Tibial nerve (tissue), 4 donors: ENCODE measurements around the gene DAPK2. TPM values are rescaled to one million over a fixed set of nuclear protein-coding genes. Genes with fewer than 3 reads are reported as not detected.

Experiments used
- DNase-seq, 2 donors: peaks; one replicate each; pipeline ENCODE4 v3.0.0-alpha.2; 2019; ENCODE audit warnings: low spot score in 2 of 2
- H3K27ac ChIP-seq, 4 donors: fragments of 200-600 bp; sonication (generic) in 3 of 4; one replicate each; pipeline ENCODE4 v1.5.1; 2017 to 2019; ENCODE audit warnings: mild to moderate bottlenecking in 1 of 4
- H3K27me3 ChIP-seq, 2 donors: fragments of 200-600 bp; sonication (generic) in 1 of 2; one replicate each; pipeline versions ENCODE4 v1.5.1 to v1.6.0; 2017 to 2019
- H3K36me3 ChIP-seq, 3 donors: fragments of 200-600 bp; sonication (generic); one replicate each; pipeline ENCODE4 v1.5.1; 2018 to 2019
- H3K4me1 ChIP-seq, 4 donors: fragments of 200-600 bp; sonication (generic) in 3 of 4; one replicate each; pipeline ENCODE4 v1.5.1; 2017 to 2019
- H3K4me3 ChIP-seq, 4 donors: fragments of 200-600 bp; sonication (generic) in 3 of 4; one replicate each; pipeline ENCODE4 v1.5.1; 2017 to 2019; ENCODE audit warnings: mild to moderate bottlenecking in 1 of 4, moderate library complexity in 1 of 4
- H3K9me3 ChIP-seq, 4 donors: fragments of 200-600 bp; sonication (generic) in 3 of 4; one replicate each; pipeline ENCODE4 v1.5.1; 2017 to 2019
- EP300 ChIP-seq, 2 donors: sonication (generic); formaldehyde crosslinking; IDR thresholded peaks; one replicate each; pipeline ENCODE4 v1.6.1; 2017; ENCODE audit warnings: antibody characterized with exemption in 2 of 2, mild to moderate bottlenecking in 1 of 2
- POLR2A ChIP-seq, 2 donors: fragments of 450-650 bp; IDR thresholded peaks; one replicate each; pipeline ENCODE4 v1.6.1; 2017; ENCODE audit warnings: antibody characterized with exemption in 2 of 2, mild to moderate bottlenecking in 2 of 2, moderate library complexity in 2 of 2
- WGBS, 2 donors: methylation state at CpG; one replicate each; pipeline ENCODE4 v1.1.5; 2018; 5-methylcytosine and 5-hydroxymethylcytosine counted together
- total RNA-seq, 4 donors: library from RNA; depleted of rRNA; stranded (reverse); fragments of >200 nt; gene quantifications; one replicate each; pipeline ENCODE4 v1.1.0, GENCODE V29; 2016
- TF ChIP-seq, protein P1 (sequence below), 5 experiments: fragments of 200-600 bp in 3 of 5; fragments of 450-650 bp in 2 of 5; sonication (generic) in 3 of 5; IDR thresholded peaks; one replicate each; pipeline ENCODE4 v1.5.1; 2016 to 2019; ENCODE audit warnings: antibody characterized with exemption in 5 of 5, mild to moderate bottlenecking in 3 of 5, moderate library complexity in 2 of 5

The DAPK2 gene
- total RNA-seq, 4 donors from 2014 or later: 28.9 to 75.9 (median 56.7) TPM

DNA sequence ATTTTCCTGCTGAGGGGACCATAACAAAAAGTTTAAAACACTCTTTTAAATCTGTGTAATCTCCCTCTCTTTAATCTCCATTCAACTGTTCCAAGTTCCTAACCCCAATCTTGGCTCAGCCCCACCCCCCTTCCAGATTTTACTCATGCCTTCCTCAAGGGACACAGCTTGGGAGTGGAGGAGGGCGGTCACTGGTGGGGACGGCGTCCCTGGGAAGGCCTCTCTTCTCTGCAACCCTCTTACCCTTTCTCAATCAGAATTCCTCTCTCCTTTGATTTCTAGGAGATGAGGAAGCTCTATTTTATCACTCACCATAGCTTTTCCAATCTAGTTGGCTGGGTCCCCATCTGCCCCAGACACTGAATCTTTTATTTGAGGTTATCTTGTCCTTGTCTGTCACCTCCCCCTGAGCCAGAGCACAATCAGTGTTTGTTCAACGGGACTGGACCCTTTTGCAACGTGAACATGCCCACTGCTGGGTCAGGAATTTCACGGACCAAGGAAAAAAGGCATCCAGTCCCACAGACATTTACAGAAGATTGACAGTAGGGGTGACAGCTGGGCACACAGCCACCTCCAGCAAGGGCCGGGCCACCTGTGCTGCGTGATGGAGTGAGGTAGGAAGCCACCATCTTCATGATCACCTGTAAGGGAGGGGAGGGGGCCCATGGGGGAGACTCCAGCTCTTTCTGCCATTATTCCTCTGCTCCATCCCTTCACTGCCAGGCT is 128.5 kb downstream of the DAPK2 start:
- no peak for DNase-seq
- no peak overlapping the region for H3K4me3 ChIP-seq
- 49 to 56% methylated on average over 8 of the region's 8 CpGs for WGBS, 2 donors
- H3K36me3 ChIP-seq: no peaks in the 10 kb centered on the region
- peaks cover 0 to 40% (median 4%) of the 10 kb centered on the region in 4 donors for H3K4me1 ChIP-seq
- TF ChIP-seq POLR2A (IDR thresholded peaks at IDR 0.05) (no peak), EP300 (IDR thresholded peaks at IDR 0.05) (no peak)
- H3K27ac ChIP-seq: no peak overlapping the region
- no peaks in the 10 kb centered on the region for H3K9me3 ChIP-seq
- no peaks in the 10 kb centered on the region for H3K27me3 ChIP-seq

DNA sequence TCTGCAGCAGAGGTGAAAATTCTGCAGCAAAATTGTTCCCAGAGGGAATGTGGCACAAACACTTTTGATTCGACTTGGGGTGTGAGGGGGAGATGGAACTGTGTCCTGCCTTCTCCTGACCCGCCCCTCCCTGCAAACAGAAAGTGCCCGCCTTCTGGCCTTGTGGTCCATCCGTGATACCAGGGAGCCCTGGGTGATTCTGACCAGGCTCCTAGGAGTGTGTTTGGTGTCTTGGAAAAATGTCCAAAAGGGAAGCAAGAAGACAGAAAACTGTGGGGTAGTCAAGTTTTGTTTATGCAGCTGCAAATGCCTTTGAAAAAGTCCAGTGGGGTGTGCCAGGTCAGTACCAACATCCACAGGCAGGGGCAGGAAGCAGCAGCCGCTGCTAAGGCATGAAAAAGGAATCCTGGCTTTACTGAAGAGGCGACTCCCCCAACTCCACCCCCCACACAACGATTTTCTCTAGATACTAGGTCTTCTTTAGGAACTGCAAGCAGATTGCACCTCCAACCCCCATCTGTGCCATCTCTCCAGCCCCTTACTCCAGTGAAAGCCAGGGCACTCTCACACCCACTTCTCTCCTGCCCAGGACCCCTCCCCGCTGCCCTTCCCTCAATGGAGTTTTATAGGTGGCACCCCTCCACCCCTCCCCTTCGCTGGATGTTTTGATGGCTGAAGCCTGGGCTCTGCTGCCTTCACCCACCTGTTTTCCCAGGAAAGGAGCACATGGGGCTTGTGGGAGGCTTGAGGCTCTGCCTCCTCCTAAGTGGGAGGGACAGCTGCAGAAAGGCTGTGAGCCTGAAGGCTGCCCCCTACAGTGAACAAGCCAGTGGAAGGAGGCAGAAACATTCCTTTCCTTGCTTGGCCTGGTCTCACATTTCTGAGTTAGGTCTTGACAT is 130.2 kb downstream of the DAPK2 start:
- H3K4me1 ChIP-seq: peaks cover 0 to 34% (median 0%) of the 10 kb centered on the region in 4 donors
- DNase-seq: no peak
- H3K4me3 ChIP-seq: no peak overlapping the region
- 41 to 50% methylated on average over 9 of the region's 9 CpGs for WGBS, 2 donors
- no peaks in the 10 kb centered on the region for H3K27me3 ChIP-seq
- no peaks in the 10 kb centered on the region for H3K9me3 ChIP-seq
- H3K27ac ChIP-seq: peak overlapping the region in 2 of 4 donors; percentile 13 to 42
- TF ChIP-seq POLR2A (IDR thresholded peaks at IDR 0.05): no peak
- TF ChIP-seq, protein P1, sequence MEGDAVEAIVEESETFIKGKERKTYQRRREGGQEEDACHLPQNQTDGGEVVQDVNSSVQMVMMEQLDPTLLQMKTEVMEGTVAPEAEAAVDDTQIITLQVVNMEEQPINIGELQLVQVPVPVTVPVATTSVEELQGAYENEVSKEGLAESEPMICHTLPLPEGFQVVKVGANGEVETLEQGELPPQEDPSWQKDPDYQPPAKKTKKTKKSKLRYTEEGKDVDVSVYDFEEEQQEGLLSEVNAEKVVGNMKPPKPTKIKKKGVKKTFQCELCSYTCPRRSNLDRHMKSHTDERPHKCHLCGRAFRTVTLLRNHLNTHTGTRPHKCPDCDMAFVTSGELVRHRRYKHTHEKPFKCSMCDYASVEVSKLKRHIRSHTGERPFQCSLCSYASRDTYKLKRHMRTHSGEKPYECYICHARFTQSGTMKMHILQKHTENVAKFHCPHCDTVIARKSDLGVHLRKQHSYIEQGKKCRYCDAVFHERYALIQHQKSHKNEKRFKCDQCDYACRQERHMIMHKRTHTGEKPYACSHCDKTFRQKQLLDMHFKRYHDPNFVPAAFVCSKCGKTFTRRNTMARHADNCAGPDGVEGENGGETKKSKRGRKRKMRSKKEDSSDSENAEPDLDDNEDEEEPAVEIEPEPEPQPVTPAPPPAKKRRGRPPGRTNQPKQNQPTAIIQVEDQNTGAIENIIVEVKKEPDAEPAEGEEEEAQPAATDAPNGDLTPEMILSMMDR (IDR thresholded peaks at IDR 0.05): peak in 3 of 5 experiments; percentile 18 to 46 (median 41)
- H3K36me3 ChIP-seq: no peaks in the 10 kb centered on the region

DNA sequence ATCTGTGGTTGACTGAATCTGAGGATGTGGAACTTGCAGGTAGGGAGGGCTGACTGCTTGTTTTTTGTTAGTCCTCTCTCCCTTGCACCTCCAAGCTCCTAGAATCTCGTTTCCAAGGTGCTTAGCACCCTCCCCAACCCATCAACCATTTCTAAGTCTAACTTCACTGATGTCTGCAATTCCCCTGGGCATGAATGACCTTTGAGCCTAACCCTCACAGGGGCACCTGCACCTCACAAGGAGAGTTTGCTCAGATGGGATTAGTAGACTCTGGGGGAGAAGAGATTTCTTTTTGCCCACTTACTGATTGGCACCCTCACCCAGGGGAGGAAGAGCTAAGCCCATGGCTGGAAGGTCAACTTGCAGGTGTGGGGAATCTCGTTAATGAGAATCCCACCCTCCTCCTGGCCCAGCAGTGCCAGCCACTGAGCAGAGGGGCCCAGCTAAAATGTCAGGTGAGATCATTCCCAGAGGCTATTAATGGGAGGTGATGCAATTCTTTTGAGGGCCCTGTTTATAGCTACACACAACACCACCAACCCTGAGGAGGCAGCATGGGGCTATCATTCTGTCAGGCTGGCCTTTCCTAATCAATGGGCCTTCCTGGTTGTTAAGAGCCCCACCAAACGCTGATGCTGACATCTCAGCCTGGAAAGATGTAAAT is 130.9 kb downstream of the DAPK2 start:
- Histone ChIP-seq H3K4me1 (peaks cover 0 to 38% (median 0%) of the 10 kb centered on the region in 4 donors), H3K27ac (peak overlapping the region in 1 of 4 donors; percentile 28), H3K36me3 (no peaks in the 10 kb centered on the region), H3K4me3 (no peak overlapping the region), H3K9me3 (no peaks in the 10 kb centered on the region), H3K27me3 (no peaks in the 10 kb centered on the region)
- no peak for TF ChIP-seq EP300 (IDR thresholded peaks at IDR 0.05)
- TF ChIP-seq POLR2A (IDR thresholded peaks at IDR 0.05): no peak
- TF ChIP-seq, protein P1 (IDR thresholded peaks at IDR 0.05): no peak
- no peak for DNase-seq
- WGBS, 2 donors: 54 to 64% methylated on average over 3 of the region's 3 CpGs

DNA sequence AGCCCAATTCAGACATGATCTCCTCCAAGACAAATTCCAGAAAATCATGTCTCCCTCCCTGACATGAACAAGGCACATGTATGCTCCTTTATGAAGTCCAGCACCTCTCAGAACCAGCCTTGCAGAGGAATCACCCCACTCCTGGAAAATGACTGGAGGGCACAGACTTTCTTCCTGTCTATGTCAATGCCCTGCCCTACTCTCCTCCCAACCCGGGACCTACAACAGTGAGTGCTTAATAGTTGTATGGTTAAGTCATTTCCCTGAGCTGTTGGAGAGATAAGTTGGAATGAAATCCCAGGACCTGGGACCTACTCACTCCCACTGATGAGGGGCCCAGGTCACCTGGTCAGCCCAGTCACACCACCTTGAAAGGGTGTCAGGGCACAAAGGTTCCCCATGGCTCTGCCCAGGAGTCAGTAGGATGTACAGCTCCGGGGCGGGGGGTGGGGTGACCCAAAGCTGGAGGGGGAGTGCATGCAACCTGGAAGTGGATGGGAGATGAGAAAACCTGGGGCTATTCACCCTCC is 132.4 kb downstream of the DAPK2 start:
- Histone ChIP-seq H3K9me3 (no peaks in the 10 kb centered on the region), H3K4me1 (peaks cover 0 to 53% (median 10%) of the 10 kb centered on the region in 4 donors), H3K27ac (no peak overlapping the region), H3K4me3 (no peak overlapping the region), H3K27me3 (no peaks in the 10 kb centered on the region), H3K36me3 (no peaks in the 10 kb centered on the region)
- 81 to 83% methylated on average over 3 of the region's 3 CpGs for WGBS, 2 donors
- no peak for DNase-seq
- TF ChIP-seq, protein P1 (IDR thresholded peaks at IDR 0.05): no peak
- TF ChIP-seq POLR2A (IDR thresholded peaks at IDR 0.05) (no peak), EP300 (IDR thresholded peaks at IDR 0.05) (no peak)

DNA sequence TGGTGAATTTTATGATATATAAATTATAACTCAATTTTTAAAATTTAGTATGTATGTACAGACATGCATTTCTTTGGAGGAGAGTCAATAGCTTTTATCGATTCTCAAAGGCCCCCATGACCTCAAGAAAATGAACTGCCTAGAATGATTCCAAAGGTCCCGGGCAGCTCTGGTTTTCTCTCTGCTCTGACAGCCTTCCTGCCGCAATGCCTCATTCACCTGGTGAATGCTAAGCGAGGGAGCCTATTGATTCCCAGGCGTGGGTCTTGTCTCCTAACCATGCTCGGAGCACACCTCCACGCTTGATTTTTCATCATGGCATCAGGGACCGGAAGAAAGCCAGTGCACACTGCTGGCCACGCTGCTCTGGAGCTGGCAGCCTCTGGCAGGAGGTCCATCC is 132.9 kb downstream of the DAPK2 start:
- Histone ChIP-seq H3K36me3 (no peaks in the 10 kb centered on the region), H3K27me3 (no peaks in the 10 kb centered on the region), H3K9me3 (no peaks in the 10 kb centered on the region), H3K4me1 (peaks cover 0 to 57% (median 12%) of the 10 kb centered on the region in 4 donors), H3K27ac (no peak overlapping the region), H3K4me3 (no peak overlapping the region)
- no peak for TF ChIP-seq POLR2A (IDR thresholded peaks at IDR 0.05)
- no peak for DNase-seq
- WGBS, 2 donors: 91 to 93% methylated on average over 9 of the region's 9 CpGs
